Ovary (tissue), 3 donors: ENCODE results near the gene PPFIBP2.

Source experiments
- CTCF ChIP-seq, 3 donors: fragments of 450-650 bp in 2 of 3; fragments of 200-600 bp in 1 of 3; IDR thresholded peaks; one replicate each; pipeline versions ENCODE4 v1.5.1 to v1.8.0; 2016 to 2022; ENCODE audit warnings: antibody characterized with exemption in 3 of 3, mild to moderate bottlenecking in 1 of 3
- EP300 ChIP-seq: sonication (generic); formaldehyde crosslinking; IDR thresholded peaks from one replicate; pipeline ENCODE4 v1.6.1; 2017; ENCODE audit warnings: antibody characterized with exemption
- POLR2A ChIP-seq: fragments of 450-650 bp; IDR thresholded peaks from one replicate; pipeline ENCODE4 v1.6.1; 2017; ENCODE audit warnings: antibody characterized with exemption, mild to moderate bottlenecking, moderate library complexity
- donor health status: DM: no; HTN: no; CAD: no.

GRCh38 chr11:7585816-7586215, 72.0 kb downstream of the PPFIBP2 start:
- TF ChIP-seq CTCF (IDR thresholded peaks at IDR 0.05) (no peak), POLR2A (no peak), EP300 (no peak)
